Measurements from ENCODE around the gene TMPRSS7.
"Not testable (repeated sequence)": the region's sequence is repeated elsewhere in the genome, so short reads cannot be mapped to it uniquely, and the experiment has no call there.

Gene TMPRSS7

DNA sequence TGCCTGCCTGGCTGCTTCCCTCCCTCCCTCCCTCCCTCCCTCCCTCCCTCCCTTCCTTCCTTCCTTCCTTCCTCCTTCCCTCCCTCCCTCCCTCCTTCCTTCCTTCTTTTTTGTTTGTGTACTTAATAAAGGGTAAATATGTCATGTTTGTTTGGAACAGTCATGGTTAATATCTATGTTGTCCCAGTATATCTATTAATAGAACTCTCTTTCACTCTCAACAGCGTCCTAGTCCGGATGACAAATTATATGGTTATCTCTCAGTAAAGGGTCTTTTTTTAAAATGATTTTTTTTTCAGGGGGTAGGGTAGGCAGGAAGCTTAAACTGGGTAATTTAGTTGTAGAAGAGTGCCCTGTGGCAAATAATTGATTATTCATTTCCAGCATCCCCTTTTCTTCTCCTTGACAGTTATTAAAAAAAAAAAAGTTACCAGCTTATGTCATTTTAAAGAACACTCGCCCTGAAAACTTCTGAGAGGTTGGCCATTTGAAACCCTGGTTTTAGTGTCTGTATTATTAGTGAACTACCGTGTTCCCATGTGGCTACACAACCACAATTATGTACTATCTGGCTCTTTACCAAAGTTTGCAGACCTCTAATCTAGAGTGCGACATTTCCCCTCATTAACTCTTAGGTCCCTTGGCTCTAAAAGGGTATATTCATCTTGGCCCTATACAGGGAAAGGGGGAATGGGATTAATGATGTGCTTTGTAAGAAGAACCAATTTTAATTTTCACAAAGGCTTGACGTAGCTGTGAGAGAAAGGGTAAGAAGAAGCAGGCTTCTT lies 22.1 kb upstream of the TMPRSS7 start:
- DNase-seq = no peak

GRCh38 chr3:112013058-112013783 lies 21.3 kb upstream of the TMPRSS7 start:
- peak; percentile 49 for DNase-seq

DNA sequence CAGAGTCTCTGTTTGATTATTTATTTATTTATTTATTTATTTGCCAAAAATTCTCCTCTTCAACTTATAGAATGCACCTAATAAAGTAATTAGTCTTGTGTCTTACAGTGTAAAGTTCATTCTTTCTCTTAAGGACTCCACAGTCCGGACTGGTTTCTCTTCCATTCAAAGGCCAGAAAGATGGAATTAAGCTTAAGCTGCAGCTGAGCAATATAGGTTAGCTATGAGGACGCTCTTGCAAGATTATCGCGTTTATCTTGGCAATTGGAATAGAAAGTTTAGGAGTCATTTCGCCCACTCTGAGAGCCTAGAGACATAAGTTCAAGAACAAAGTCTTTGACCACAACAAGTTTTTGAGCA lies 20.8 kb upstream of the TMPRSS7 start:
- no peak for DNase-seq

DNA sequence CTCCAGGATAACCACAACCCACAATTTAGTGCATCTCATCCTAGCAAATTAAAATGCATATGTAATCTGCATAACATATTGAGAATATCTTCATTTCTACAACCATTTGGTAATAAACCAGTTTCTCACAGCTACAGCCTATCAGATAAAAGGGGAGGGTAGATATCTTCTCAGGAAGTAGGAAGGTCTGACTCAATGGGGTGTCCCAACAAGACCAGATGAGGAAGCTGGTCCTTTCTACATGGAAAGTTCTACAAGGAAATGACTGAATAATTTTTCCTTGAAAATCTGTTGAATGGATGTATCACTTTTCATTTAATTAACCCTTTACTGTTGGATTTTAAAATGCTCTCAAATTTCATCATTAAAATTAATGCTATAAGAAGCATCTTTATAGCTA lies 17.4 kb upstream of the TMPRSS7 start:
- DNase-seq = no peak

DNA sequence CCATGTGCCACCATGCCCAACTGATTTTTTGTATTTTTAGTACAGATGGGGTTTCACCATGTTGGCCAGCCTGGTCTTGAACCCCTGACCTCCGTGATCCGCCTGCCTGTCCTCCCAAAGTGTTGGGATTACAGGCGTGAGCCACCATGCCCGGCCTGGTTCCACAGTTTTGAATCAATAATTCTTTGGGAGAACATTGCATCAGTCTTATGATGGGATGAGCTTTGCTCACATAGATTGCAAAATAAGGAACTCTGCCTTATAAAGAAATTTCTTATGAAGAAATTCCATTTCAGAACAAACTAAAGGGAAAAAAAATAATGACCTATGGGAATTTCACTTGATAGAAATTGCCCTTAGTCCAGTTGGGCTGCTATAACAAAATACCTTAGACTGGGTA lies 15.8 kb upstream of the TMPRSS7 start:
- no peak for DNase-seq

DNA sequence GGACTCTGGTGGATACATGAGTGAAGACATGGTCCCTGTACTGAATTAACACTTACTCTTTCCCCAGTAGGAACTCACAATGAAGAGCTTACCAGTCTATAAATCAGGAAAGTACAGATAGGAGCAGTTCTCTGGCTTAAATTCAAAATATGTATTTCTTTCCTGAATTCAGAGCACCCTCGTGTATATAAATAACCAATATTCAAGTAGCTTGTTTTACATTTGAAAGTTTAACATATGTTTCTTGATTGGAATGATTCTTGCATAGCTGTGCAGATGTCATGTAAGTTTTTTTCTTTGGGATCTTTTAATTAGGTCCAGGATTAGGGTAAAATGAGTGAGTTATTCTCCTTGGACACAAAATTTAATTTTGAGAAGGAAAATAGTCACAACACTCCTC lies 14.8 kb upstream of the TMPRSS7 start:
- DNase-seq = no peak

GRCh38 chr3:112020674-112021085 lies 13.9 kb upstream of the TMPRSS7 start:
- no peak for DNase-seq

- DNase-seq = no peak
Observed at GRCh38 chr3:112027142-112027541, 7.4 kb upstream of the TMPRSS7 start.

DNA sequence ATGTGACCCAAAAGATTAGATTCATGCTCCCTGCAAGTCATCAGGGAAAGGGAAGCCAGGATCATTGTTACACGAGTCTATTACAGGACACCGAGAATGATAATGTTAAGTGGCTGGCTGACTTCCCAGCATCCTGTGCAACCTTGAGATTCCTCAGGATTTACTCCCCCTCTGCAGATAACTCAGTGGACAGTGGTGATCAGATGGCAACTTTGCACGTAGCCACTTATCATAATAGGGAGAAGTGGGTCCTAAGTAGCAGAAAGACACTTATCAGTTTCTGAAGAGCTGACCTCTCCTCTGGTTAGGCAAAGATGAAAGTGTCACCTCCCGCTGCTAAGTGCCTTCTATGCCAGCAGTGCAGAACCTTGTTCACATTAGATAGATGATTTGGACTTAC lies 6.7 kb upstream of the TMPRSS7 start:
- DNase-seq = no peak

DNA sequence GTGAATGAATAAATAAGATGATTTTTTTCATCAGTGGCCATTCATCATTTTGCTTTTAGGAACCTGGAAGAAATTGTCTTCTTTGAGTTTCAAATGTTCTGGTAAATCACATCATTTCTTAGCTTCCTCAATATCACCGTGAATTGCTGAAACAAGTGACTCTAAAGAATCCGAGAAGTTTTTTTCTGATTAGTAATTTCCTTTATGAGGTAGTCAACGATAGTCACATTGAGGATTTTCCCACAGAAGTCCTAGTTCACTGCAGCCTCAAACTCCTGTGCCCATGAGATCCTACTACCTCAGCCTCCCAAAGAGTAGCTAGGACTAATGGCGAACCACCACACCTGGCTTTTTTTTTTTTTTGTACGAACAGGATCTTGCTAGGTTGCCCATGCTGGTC lies 3.6 kb upstream of the TMPRSS7 start:
- no peak for DNase-seq

GRCh38 chr3:112032098-112032731 lies 2.3 kb upstream of the TMPRSS7 start:
- DNase-seq = no peak

- DNase-seq = no peak
Observed at GRCh38 chr3:112035241-112035640, 705 bp downstream of the TMPRSS7 start.

- DNase-seq = not testable (repeated sequence)
Observed at GRCh38 chr3:112037194-112037593, 2.7 kb downstream of the TMPRSS7 start.

DNA sequence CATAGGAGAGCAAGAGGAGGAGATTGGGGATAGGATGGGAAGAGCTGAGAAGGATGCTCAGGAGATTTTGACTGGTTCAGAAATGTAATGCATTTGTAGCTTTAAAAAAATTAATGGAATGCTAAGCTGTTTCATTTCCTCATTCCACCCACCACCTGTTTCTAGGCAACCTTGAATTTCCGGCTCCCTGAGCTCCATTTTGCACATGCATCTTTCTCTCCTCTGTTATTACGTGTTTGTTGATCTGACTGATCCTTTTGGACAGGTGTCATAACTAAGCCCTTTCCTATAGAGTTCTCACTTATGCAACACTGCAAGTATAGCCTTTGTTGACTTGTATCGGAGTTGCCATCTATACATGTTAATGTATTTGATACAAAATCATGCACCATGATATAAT lies 4.3 kb downstream of the TMPRSS7 start:
- DNase-seq = no peak

DNA sequence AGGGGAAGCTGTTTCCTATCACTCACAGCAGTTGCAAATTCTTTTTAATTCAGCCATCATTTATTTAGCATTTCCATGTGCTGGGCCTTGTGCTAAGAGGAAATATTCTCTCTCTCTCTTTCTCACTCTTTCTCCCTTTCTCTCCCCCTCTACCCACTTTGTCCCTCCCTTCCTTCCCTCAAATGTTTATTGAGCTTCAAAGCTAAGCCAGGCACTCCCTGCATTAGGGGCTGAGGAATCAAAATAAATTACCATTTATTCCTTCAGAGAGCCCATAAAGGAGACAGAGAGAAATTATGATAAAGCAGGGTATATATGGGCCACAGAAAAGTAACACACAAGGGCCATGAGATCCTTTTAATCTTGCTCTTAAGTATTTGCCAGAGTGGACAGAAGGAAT lies 6.8 kb downstream of the TMPRSS7 start:
- no peak for DNase-seq

DNA sequence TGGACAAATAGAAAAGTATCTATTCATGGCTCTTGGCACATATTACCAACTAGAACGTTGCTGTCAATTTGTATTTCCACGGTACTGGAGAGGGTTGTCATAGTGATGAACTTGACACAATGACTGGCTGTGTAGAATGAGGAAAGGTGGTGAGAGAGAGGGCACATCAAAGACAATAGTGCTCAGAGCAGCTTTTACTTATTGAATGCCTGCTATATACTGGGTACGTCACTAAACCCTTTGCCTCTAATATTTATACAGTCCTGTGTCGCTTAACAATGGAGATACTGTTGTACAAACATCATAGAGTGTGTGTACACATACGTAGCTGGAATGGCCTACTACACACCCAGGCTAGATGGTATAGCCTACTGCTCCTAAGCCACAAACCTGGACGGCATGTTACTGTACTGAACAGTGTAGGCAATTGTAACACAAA lies 8.3 kb downstream of the TMPRSS7 start:
- no peak for DNase-seq

- no peak for DNase-seq
Observed at GRCh38 chr3:112043621-112044201, 9.2 kb downstream of the TMPRSS7 start.

- no peak for DNase-seq
Observed at GRCh38 chr3:112046599-112046998, 12.1 kb downstream of the TMPRSS7 start.

DNA sequence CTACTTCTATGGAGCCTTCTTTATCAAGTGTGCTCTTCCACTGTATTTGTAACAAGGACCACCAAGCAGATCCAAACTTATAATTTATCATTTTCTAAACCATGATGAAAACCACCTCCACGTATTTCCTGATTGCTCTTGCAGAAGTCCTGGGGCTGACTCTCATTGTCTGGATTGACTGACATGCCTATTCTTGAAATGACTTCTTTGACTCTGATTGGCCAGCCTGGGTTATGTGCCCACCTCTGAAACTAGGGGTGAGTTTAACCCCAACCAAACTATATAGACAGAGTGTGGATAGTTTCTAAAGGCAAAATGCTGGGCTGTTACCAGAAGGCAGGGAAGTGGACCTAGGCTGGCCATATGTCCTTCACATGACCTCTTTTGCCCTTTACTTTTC lies 12.7 kb downstream of the TMPRSS7 start:
- no peak for DNase-seq

GRCh38 chr3:112048911-112049310 lies 14.4 kb downstream of the TMPRSS7 start:
- no peak for DNase-seq

DNA sequence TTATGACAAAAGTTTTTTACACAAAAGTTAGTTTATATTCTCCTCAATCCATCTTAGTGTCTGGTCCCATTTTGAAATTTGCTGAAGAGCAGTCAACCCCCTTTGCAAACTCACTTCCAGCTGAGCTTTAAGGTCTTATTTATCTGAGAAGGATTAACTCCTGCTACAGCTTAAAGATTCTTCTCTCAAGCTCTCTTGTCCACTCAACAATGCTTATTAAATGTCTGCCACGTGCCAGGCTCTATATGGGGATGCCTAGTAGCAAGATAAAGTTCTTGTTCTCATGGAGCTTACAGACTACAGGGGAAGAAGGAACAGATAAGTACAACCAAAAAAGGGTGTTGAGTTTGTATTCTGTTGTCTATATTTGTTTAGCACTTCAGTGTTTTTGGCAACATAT lies 18.7 kb downstream of the TMPRSS7 start:
- no peak for DNase-seq

- no peak for DNase-seq
Observed at GRCh38 chr3:112056451-112056929, 22.0 kb downstream of the TMPRSS7 start.

DNA sequence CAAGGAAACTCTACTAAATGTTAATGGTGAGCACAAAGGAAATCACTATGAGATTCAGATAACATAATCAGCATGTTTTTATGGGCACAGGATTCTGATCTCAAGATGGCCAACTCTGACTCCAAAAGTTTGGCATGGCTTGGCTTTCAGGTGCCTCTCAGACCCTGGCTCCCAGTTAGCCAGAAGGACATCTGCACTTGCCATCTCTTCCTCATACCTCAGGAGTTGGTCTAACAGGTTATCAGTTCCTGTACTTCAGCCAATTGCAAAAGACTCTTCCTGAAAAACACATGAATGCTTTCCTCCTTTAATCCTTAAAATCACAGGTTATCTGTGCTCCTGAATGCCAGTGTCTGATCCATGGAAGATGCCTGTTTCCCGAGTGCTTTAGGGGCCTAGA lies 25.0 kb downstream of the TMPRSS7 start:
- no peak for DNase-seq

- DNase-seq = no peak
Observed at GRCh38 chr3:112061152-112061551, 26.6 kb downstream of the TMPRSS7 start.
